GM13976 (cell line): ENCODE results near the gene GH1.

Experiments
- DNase-seq: peaks from one replicate; pipeline ENCODE4 v3.0.0; 2012; ENCODE audit warnings: low spot score
- CTCF ChIP-seq: IDR thresholded peaks from 2 replicates; pipeline ENCODE4 v1.5.1; 2012; ENCODE audit warnings: borderline replicate concordance, mild to moderate bottlenecking; ENCODE audit not compliant: insufficient read depth; ENCODE audit errors: extremely low read depth, missing control alignments, control extremely low read depth
- in situ Hi-C: fragments of 300-500 bp; cut with MboI; formaldehyde crosslinking; loops from one replicate; pipeline ENCODE4 v1.12.0; 2022; ENCODE audit warnings: low sequenced_read_pairs, mixed read lengths, inconsistent platforms; ENCODE audit not compliant: unreplicated experiment

The GH1 gene

GRCh38 chr17:63960006-63960405 is 41.4 kb upstream of the GH1 start:
- in situ Hi-C loops: no loop called here
- DNase-seq: no peak
- TF ChIP-seq CTCF: no peak

DNA sequence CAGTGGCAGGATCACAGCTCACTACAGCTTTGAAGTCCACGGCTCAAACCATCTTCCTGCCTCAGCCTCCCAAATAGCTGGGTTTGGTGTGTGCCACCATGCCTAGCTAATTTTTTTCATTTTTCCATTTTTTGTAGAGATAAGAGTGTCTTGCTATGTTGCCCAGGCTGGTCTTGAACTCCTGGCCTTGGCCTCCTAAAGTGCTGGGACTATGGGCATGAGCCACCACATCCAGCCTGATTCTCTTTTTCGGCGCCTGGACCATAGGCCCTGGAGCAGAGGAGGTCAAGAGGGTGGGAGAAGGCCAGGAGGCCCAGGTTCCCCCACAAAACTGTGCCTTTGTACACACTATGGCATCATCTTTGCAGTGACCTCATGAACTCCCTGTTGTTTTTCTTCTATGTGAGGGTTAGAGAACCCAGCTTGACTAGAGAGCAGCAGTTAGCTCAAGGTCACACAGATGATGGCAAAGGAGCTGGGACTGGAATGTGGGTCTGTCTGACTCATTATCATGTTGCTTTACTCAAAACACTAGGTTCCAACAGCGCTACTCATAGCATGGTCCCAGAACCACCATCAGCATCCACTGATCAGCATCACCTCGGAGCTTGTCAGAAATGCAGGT is 37.8 kb upstream of the GH1 start:
- in situ Hi-C loops: no loop called here

DNA sequence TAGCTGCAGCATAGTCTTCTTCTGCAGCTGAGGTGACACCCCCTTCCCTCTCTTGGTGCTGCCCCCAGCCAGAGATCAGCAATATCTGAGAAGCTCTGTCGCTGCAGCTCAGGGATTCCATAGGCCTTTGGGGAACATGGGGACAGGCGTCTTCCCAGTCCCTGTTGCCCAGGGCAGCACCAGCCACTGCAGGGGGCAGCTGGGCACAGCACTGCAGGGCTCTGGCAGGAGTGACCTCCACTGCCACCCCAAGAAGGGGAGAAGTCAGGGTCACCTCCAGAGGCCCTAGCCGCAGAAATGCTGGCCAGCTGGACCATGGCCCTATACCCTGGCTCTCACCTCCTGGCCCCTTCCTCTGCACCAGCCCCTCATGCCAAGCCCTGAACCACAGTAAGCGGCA is 37.2 kb upstream of the GH1 start:
- no peak for DNase-seq
- in situ Hi-C loops: no loop called here
- no peak for TF ChIP-seq CTCF

More for the DNA sequence above, 37.8 kb upstream of the GH1 start:
- DNase-seq: no peak
- TF ChIP-seq CTCF: no peak

DNA sequence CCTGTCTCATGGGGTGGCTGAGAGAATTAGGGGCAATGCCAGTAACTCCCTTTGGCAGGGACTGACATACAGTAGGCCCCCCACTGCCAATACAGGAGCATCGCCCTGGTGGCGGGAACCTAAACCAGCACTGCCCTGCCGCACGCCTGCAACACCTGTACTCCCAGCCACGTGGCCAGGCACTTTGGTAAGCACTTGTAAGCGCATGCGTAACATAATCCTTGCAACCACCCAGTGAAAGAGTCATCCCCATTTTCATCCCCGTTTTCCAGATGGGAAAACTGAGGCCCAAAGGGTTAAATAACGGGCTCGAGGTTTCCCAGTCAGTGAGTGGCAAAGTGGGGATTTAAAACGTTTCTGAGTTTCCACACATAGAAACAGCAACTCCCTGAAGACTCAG is 36.6 kb upstream of the GH1 start:
- in situ Hi-C loops: no loop called here
- no peak for DNase-seq
- no peak for TF ChIP-seq CTCF

DNA sequence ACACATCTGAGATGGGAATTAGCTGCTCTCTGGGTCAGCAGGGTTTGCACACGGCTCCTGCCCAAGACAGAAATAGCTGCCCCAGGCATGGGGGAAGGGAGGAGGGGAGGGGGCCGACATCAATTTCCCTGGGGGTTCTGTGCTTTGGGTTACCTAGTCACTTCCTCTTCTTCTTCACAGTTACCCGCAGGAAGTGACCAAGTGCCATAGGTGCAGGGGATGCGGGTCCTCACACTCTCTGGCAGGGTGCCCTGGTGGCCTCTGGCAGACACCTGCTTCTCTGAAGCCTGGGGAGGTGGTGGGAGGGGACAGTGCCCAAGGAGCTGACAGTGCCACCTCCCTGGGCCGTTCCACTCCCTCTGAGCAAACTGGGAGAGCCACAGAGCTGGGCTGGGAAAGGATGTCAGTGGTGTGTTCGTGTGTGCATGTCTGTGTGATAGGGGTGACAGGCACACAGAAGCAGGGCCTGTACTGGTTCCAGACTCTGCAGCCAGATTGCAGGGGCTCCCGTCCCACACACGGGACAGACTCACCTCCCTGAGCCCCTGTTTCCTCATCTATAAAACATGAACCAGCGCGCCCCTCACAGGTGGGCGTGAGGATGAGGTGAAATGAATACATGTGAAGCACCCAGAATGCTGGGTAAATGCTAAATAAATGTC is 35.9 kb upstream of the GH1 start:
- no peak for TF ChIP-seq CTCF
- in situ Hi-C loops: no loop called here
- no peak for DNase-seq

- TF ChIP-seq CTCF: peak; percentile 71
- DNase-seq: peak; percentile 79
- in situ Hi-C loops: no loop called here
These were observed 32.6 kb upstream of the GH1 start for GRCh38 chr17:63950940-63951907.
